GM10248 (cell line): ENCODE data around the gene CDH18.

Source experiments
- CTCF ChIA-PET: fragments of 300-600 bp; sonication (Branson Sonifier 250); formaldehyde crosslinking; extraction: SDS; loops from one replicate; lab custom pipeline; 2021; ENCODE audit warnings: antibody characterized with exemption; lab: Yijun Ruan, JAX
- POLR2A ChIA-PET: fragments of 350-650 bp; sonication (Branson Sonifier 250); formaldehyde crosslinking; extraction: SDS; loops from one replicate; lab custom pipeline; 2020; ENCODE audit warnings: antibody characterized with exemption; lab: Yijun Ruan, JAX
- DNase-seq: peaks from one replicate; pipeline ENCODE4 v3.0.0; 2012; ENCODE audit errors: extremely low spot score
- TF ChIP-seq, protein P1 (sequence below): IDR thresholded peaks from 2 replicates; pipeline ENCODE4 v1.5.1; 2012; ENCODE audit warnings: mild to moderate bottlenecking, low read depth; ENCODE audit errors: extremely low read depth, missing control alignments, control extremely low read depth

Gene CDH18

GRCh38 chr5:20028506-20028905, 40.5 kb upstream of the CDH18 start:
- TF ChIP-seq, protein P1, sequence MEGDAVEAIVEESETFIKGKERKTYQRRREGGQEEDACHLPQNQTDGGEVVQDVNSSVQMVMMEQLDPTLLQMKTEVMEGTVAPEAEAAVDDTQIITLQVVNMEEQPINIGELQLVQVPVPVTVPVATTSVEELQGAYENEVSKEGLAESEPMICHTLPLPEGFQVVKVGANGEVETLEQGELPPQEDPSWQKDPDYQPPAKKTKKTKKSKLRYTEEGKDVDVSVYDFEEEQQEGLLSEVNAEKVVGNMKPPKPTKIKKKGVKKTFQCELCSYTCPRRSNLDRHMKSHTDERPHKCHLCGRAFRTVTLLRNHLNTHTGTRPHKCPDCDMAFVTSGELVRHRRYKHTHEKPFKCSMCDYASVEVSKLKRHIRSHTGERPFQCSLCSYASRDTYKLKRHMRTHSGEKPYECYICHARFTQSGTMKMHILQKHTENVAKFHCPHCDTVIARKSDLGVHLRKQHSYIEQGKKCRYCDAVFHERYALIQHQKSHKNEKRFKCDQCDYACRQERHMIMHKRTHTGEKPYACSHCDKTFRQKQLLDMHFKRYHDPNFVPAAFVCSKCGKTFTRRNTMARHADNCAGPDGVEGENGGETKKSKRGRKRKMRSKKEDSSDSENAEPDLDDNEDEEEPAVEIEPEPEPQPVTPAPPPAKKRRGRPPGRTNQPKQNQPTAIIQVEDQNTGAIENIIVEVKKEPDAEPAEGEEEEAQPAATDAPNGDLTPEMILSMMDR, result no peak
- ChIA-PET CTCF (no interaction called here), POLR2A (no interaction called here)
- no peak for DNase-seq

DNA sequence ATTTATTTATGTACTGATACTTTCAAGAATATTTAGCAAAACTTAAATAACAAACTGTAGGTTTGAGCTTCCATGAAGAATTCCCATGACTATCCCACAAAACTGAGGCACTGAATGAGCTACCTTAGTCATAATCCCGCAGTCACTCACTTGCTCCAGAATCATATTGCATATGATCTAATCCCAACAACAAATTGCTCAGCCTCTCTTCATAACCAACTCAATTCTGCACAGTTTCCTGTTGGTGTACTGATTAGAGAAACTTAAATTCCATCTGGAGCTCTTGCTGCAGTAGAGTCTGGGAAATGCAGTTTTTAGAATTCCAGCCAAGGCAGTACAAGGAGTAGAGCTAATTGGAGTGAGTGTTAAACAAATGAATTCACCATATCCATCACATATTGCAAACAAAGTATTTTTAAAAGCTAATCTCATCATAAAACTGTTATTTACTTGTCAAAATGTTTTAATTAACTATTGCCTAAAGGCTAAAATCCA, 35.7 kb upstream of the CDH18 start:
- TF ChIP-seq, protein P1, result no peak
- CTCF ChIA-PET, result interaction anchor here (1.1 kb wide), 1 partner anchor 14 kb away, joined by 3 read pairs; no protein-coding TSS in a partner anchor
- DNase-seq, result no peak
- POLR2A ChIA-PET, result no interaction called here

- TF ChIP-seq, protein P1, result no peak
- DNase-seq, result no peak
- ChIA-PET CTCF (no interaction called here), POLR2A (no interaction called here)
Measured at GRCh38 chr5:20020247-20020646, 32.2 kb upstream of the CDH18 start.

DNA sequence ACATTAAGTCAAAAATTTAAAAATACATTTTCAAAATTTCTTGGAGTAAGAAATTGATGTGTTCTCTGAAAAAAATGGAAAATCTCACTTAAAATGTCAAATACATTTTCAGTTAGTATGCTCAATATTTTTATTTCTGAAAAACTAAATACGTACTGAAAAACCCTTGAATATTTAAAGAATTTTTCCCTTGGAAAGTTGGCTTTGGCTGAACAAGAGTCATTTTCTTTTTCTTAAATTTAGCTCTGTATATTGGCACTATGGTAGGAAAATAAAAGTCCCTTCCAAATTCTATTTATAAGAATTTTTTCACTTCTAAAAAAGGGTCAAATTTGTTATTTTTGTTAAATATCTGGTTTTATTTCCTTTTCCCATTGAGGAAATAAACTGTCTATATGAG, 29.0 kb upstream of the CDH18 start:
- DNase-seq, result no peak
- ChIA-PET POLR2A (no interaction called here), CTCF (no interaction called here)
- TF ChIP-seq, protein P1, result no peak

- no peak for DNase-seq
- POLR2A ChIA-PET, result no interaction called here
- CTCF ChIA-PET, result interaction anchor here (1.1 to 1.2 kb wide), 2 partner anchors 9 to 13 kb away, joined by 3 read pairs; no protein-coding TSS in a partner anchor
- TF ChIP-seq, protein P1, result no peak
Measured at GRCh38 chr5:20000416-20000815, 12.4 kb upstream of the CDH18 start.

DNA sequence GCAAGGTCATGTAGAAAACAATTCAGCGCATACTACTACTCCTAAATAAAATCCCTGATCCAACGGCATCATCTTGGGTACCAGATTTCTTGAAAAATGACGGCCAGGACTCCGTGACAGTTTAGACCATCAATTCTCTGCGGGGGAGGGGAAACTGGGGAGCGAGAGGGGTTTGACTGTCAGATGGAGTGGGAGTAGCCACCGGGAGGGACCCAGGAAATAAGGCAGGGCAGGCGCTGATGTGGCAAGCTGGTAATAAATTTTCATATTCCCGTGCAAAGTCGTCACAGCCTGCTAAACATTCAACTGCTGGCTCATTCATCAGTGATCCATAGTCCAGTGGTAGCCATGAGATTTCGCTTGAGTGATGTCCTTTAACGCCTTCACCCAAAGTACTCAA, 457 bp upstream of the CDH18 start:
- ChIA-PET POLR2A (no interaction called here), CTCF (no interaction called here)
- no peak for DNase-seq

More for the DNA sequence above, 457 bp upstream of the CDH18 start:
- TF ChIP-seq, protein P1, result no peak
